K562 (cell line): ENCODE measurements around the gene GFRA3. TPM values are rescaled to one million over a fixed set of nuclear protein-coding genes. Genes with fewer than 3 reads are reported as not detected.

ENCODE experiments used
- ATF3 ChIP-seq, 2 experiments: fragments of 450-650 bp in 1 of 2; sonication (generic) in 1 of 2; formaldehyde crosslinking in 1 of 2; IDR thresholded peaks in 1 of 2; conservative IDR thresholded peaks in 1 of 2; 2 replicates each; pipeline versions ENCODE4 v1.6.1 to v1.8.1; 2016 to 2023; ENCODE audit warnings: mild to moderate bottlenecking in 2 of 2, moderate library complexity in 2 of 2, inconsistent platforms in 1 of 2, missing genetic modification reagents in 1 of 2
- ELF2 ChIP-seq: fragments of 250-450 bp; sonication (Bioruptor Pico); IDR thresholded peaks from 2 replicates; pipeline ENCODE4 v1.5.0; 2021; ENCODE audit warnings: mild to moderate bottlenecking
- HDAC2 ChIP-seq: fragments of 450-650 bp; IDR thresholded peaks from 2 replicates; pipeline ENCODE4 v1.6.1; 2016; ENCODE audit warnings: mild to moderate bottlenecking
- KLF16 ChIP-seq: IDR thresholded peaks from 2 replicates; pipeline ENCODE4 v1.6.1; 2016; ENCODE audit warnings: antibody characterized with exemption
- MEIS2 ChIP-seq: fragments of 450-650 bp; IDR thresholded peaks from 2 replicates; pipeline ENCODE4 v1.6.1; 2014; ENCODE audit warnings: mild to moderate bottlenecking; ENCODE audit not compliant: partially characterized antibody
- NONO ChIP-seq, 2 experiments: fragments of 200-400 bp in 1 of 2; fragments of 450-650 bp in 1 of 2; formaldehyde crosslinking in 1 of 2; IDR thresholded peaks; 2 replicates each; pipeline ENCODE4 v1.6.1; 2017; ENCODE audit warnings: low read depth in 2 of 2, mild to moderate bottlenecking in 2 of 2, moderate library complexity in 2 of 2, low read length in 1 of 2
- RBM22 ChIP-seq: fragments of 200-400 bp; formaldehyde crosslinking; IDR thresholded peaks from 2 replicates; pipeline ENCODE4 v1.6.1; 2018; ENCODE audit warnings: low read length, low read depth; ENCODE audit not compliant: poor library complexity, severe bottlenecking
- TCFL5 ChIP-seq: fragments of 250-450 bp; sonication (Bioruptor Pico); conservative IDR thresholded peaks from 2 replicates; pipeline ENCODE4 v1.6.1; 2021; ENCODE audit warnings: mild to moderate bottlenecking, moderate library complexity, matching md5 sums
- TFAP4 ChIP-seq: sonication (generic); formaldehyde crosslinking; IDR thresholded peaks from 2 replicates; pipeline ENCODE4 v1.8.0; 2022; ENCODE audit warnings: missing genetic modification reagents, mild to moderate bottlenecking, moderate library complexity, borderline replicate concordance
- ZBTB40 ChIP-seq, 2 experiments: fragments of 450-650 bp in 1 of 2; sonication (generic) in 1 of 2; formaldehyde crosslinking in 1 of 2; IDR thresholded peaks; 2 replicates each; pipeline versions ENCODE4 v1.7.1 to v1.9.0; 2016 to 2022; ENCODE audit warnings: inconsistent platforms in 1 of 2, mild to moderate bottlenecking in 1 of 2, missing genetic modification reagents in 1 of 2
- ZKSCAN1 ChIP-seq: fragments of 150-350 bp; IDR thresholded peaks from 2 replicates; pipeline ENCODE4 v1.6.1; 2016; ENCODE audit warnings: low read depth, low read length
- ZNF134 ChIP-seq: fragments of 250-450 bp; sonication (Bioruptor Pico); conservative IDR thresholded peaks from 2 replicates; pipeline ENCODE4 v1.4.0; 2020
- polyA plus RNA-seq, 8 experiments: library from polyadenylated mRNA; depleted of rRNA in 4 of 8; stranded (reverse) in 5 of 8; unstranded in 3 of 8; fragments of >200 nt; fragmentation: Nextera tagmentation in 2 of 8; fragmentation: Illumina TruSeq in 1 of 8; extraction: Ambion mirVana in 2 of 8; extraction: Trizol in 1 of 8; gene quantifications; 2 replicates each; pipeline versions ENCODE4 v1.2.1 to v1.2.3, GENCODE V29; 2011 to 2014; ENCODE audit warnings: inconsistent platforms in 1 of 8, missing spikeins in 1 of 8
- total RNA-seq, 7 experiments: library from RNA; depleted of rRNA in 6 of 7; stranded (reverse); fragments of >200 nt in 6 of 7; fragmentation: Illumina TruSeq in 2 of 7; extraction: Trizol in 2 of 7; gene quantifications; 2 replicates each; pipeline versions ENCODE4 v1.2.1 to v1.2.3, GENCODE V29; 2011 to 2021; ENCODE audit warnings: low replicate concordance in 1 of 7
- TF ChIP-seq, protein P1 (sequence below): fragments of 450-650 bp; IDR thresholded peaks from 2 replicates; pipeline ENCODE4 v1.7.0; 2016; ENCODE audit warnings: borderline replicate concordance

The GFRA3 gene
- total and polyA plus RNA-seq, 9 of the 15 experiments (the other 6 are each of a cell fraction or from before 2014, with no cell fraction given): 0.05 to 0.09 (median 0.08) TPM; not detected in 6

DNA sequence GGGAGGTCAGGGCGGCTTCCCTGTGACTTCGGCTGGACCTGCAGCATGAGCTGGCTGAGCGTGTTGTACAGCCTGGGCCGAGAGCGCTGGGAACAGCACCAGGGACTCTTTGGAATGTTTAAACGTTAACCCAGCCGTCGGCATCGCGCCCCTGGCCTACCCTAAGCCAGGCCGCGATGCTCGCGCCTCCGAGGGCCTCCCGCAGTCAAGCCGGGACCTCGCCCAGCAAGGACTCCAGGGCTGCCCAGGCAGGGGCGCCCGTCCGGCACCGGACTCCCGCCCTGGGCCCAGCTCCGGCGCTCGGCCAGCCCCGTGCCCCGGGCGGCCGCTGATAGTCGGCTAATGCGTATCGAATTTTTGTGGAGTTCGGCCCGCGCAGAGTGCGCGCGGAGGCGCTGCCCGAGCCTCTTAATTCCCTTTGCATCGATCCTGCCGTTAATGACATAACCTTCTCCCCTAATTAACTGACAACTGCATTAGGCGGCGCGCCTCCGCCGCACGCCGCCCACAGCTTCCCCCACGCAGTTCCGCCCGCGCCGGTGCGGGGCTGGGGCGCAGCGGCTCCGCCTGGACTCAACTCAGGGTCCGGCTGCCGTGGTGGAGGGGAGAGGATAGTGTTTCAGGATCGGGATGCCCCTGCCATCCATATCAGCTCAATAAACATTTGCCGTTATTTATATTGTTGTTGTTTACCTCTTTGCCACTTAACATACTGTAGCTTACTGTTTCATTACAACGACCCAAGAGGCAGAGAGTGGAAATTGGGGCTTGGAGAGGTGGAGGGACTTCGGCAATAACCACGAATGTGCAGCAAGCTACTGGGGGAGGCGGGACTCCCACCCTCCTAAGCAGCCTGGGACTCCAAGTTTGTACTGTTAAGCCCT lies 32.5 kb downstream of the GFRA3 start (continued):
- peak; percentile 45; the same call in 1 of the 2 replicates for TF ChIP-seq ZBTB40 (IDR thresholded peaks at IDR 0.05)
- TF ChIP-seq ZBTB40 (CRISPR knock-in tag; IDR thresholded peaks at IDR 0.05): no peak
- TF ChIP-seq, protein P1, sequence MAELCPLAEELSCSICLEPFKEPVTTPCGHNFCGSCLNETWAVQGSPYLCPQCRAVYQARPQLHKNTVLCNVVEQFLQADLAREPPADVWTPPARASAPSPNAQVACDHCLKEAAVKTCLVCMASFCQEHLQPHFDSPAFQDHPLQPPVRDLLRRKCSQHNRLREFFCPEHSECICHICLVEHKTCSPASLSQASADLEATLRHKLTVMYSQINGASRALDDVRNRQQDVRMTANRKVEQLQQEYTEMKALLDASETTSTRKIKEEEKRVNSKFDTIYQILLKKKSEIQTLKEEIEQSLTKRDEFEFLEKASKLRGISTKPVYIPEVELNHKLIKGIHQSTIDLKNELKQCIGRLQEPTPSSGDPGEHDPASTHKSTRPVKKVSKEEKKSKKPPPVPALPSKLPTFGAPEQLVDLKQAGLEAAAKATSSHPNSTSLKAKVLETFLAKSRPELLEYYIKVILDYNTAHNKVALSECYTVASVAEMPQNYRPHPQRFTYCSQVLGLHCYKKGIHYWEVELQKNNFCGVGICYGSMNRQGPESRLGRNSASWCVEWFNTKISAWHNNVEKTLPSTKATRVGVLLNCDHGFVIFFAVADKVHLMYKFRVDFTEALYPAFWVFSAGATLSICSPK: no peak
- no peak for TF ChIP-seq ZNF134 (CRISPR knock-in tag)
- no peak for TF ChIP-seq TCFL5 (CRISPR knock-in tag)
- peak; percentile 9 for TF ChIP-seq MEIS2
- TF ChIP-seq RBM22: peak; percentile 63
- TF ChIP-seq ZKSCAN1: no peak
- peak; percentile 53; the same call in 1 of the 2 replicates for TF ChIP-seq KLF16
- no peak for TF ChIP-seq ATF3 (IDR thresholded peaks at IDR 0.05)
- no peak for TF ChIP-seq ATF3 (CRISPR knock-in tag; conservative IDR thresholded peaks at IDR 0.05)
- TF ChIP-seq HDAC2: no peak
- TF ChIP-seq TFAP4 (CRISPR knock-in tag): peak; percentile 39; the same call in 1 of the 2 replicates
- no peak for TF ChIP-seq ELF2 (CRISPR knock-in tag)
- TF ChIP-seq NONO (IDR thresholded peaks at IDR 0.05; ENCODE audit: low read depth in 2 of 2, low read length in 1 of 2): no peak
